HG02678 (cell line): Measurements from ENCODE around the gene CAPN13.

Source experiments
- ATAC-seq: cut with Tn5 transposase; IDR thresholded peaks from one replicate; pipeline ENCODE4 v1.9.1; 2021; ENCODE audit warnings: mild to moderate bottlenecking, moderate library complexity; ENCODE audit not compliant: unreplicated experiment

The CAPN13 gene

GRCh38 chr2:30789670-30790210 lies 17.5 kb downstream of the CAPN13 start:
- no peak for ATAC-seq

GRCh38 chr2:30786923-30787685 lies 20.1 kb downstream of the CAPN13 start:
- ATAC-seq: no peak

- no peak for ATAC-seq
Measured at GRCh38 chr2:30784682-30785081, 22.6 kb downstream of the CAPN13 start.

- no peak for ATAC-seq
Measured at GRCh38 chr2:30781961-30782533, 25.2 kb downstream of the CAPN13 start.

- ATAC-seq: no peak
Measured at GRCh38 chr2:30781451-30781850, 25.8 kb downstream of the CAPN13 start.

- no peak for ATAC-seq
Measured at GRCh38 chr2:30780776-30781330, 26.4 kb downstream of the CAPN13 start.

GRCh38 chr2:30778611-30779010 lies 28.6 kb downstream of the CAPN13 start:
- ATAC-seq: no peak

- no peak for ATAC-seq
Measured at GRCh38 chr2:30777661-30778505, 29.4 kb downstream of the CAPN13 start.

- no peak for ATAC-seq
Measured at GRCh38 chr2:30776831-30777635, 30.2 kb downstream of the CAPN13 start.

- no peak for ATAC-seq
Measured at GRCh38 chr2:30775833-30776232, 31.4 kb downstream of the CAPN13 start.

GRCh38 chr2:30772021-30772705 lies 35.1 kb downstream of the CAPN13 start:
- no peak for ATAC-seq

GRCh38 chr2:30770816-30771576 lies 36.2 kb downstream of the CAPN13 start:
- ATAC-seq: no peak

GRCh38 chr2:30769891-30770462 lies 37.3 kb downstream of the CAPN13 start:
- no peak for ATAC-seq

GRCh38 chr2:30769481-30769780 lies 37.8 kb downstream of the CAPN13 start:
- ATAC-seq: no peak

GRCh38 chr2:30768708-30769480 lies 38.4 kb downstream of the CAPN13 start:
- no peak for ATAC-seq

GRCh38 chr2:30768036-30768686 lies 39.1 kb downstream of the CAPN13 start:
- no peak for ATAC-seq

- no peak for ATAC-seq
Measured at GRCh38 chr2:30766666-30767065, 40.6 kb downstream of the CAPN13 start.
